NCI-H1092 treated with DMSO at 0.1 percent for 48 hours (cell line): ENCODE results near the gene SMOC2.

Experiments
- DNase-seq: peaks from one replicate; lab custom pipeline; 2025; lab: John Stamatoyannopoulos, UW

Gene SMOC2

GRCh38 chr6:168447700-168448099 lies 6.7 kb downstream of the SMOC2 start:
- no peak for DNase-seq

GRCh38 chr6:168448243-168448855 lies 7.4 kb downstream of the SMOC2 start:
- DNase-seq, result no peak

DNA sequence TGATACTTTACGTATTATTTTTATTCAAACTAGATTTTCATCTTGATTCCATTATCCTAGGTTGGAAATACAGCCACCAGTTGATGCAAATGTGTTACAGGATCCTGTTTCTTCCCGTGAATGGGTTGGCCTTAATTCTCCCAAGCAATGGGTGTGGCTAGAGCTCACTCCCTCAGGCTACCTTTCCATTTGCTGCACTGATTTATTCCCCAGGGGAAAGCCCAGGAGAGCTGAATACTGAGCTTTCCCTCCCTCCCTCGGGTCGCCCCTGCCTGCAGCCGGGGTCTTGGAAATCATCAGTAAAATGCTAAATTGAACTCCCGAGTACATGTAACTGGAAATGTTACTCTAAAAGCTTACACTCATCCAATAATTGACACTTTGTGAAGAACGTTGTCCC lies 9.9 kb downstream of the SMOC2 start:
- peak; percentile 58 for DNase-seq

- peak; percentile 61 for DNase-seq
Measured at GRCh38 chr6:168451805-168452517, 11.0 kb downstream of the SMOC2 start.

- no peak for DNase-seq
Measured at GRCh38 chr6:168452685-168453377, 11.8 kb downstream of the SMOC2 start.

DNA sequence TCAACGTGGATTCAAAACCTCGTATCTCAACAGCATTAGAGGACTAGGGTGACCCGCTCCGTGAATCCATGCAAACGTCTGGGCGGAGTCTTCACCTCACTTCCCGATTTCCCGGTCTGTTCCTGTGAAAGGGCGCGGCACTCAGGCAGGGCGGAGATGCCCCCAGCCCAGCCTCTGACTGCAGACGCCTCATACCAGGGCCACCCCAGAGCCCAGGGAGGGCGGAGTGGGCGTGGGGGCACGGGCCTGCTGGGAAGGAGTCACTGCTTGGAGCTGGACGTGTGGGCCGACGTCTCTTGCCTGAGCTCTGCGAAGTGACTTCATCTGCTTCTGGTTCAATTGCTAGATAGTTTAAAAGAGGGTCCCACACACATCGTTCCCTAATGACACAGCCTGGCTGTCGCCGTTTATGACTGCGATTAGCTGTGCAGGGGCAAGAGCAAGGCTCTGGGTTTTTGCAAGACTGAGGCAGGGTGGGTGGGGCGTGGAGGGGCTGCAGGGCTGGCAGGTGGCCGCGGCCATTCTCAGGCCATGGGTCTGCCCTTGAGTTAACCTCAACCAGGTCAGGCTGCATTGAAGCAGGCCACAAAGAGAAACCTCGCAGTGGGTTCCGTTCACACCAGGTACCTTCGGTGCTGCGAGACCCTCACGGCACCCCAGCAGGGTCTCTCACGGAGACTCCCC lies 15.0 kb downstream of the SMOC2 start:
- no peak for DNase-seq

DNA sequence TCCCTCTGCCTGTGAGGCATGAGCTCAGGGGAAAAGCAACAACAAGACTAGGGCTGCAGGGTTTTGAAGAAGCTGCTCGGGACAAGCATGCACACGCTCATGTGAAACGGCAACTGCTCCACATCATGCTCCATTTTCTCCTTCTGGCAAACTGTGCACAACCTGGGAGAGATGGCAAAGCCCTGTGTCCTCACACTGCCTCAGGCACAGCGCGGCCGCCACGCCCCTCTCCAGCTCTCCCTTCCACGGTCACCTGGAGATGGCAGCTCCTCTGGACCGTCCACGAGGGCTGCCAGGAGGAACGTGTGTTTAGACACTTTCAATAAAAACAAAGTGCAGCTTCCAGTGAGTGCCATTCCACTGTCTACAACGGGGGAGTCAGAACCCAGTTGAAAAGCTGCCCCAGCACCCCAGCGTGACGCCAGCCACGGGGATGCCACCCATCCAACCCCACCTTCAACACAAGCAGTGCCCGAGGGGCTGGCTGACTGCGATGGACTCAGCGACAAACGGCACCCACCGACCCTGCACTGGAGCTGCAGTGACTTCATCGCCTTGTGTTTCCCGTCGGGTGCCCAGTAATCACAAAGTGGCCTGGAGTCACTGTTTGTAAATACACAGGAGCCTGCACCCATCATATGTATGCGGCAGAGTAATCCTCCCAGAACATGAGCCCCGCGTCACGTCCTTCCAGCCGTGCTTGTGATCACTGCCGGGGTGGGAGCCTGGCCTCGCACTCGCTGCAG lies 16.1 kb downstream of the SMOC2 start:
- DNase-seq, result no peak

DNA sequence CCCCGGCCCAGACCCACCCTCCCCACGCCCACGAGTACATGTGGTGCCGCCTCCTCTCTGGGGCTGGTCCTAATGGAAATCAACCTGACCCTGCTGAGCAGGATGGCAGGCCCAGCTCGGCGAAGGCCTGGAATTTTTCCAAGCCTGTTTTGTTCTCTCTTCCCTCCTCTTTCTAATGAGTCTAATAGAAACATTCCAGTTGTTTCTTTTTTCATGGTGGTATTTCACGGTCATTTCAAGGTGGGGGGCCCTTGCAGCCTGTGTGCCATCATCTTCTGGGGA lies 16.6 kb downstream of the SMOC2 start:
- DNase-seq, result no peak

GRCh38 chr6:168458101-168458500 lies 17.1 kb downstream of the SMOC2 start:
- no peak for DNase-seq

GRCh38 chr6:168459572-168459971 lies 18.6 kb downstream of the SMOC2 start:
- DNase-seq, result no peak

DNA sequence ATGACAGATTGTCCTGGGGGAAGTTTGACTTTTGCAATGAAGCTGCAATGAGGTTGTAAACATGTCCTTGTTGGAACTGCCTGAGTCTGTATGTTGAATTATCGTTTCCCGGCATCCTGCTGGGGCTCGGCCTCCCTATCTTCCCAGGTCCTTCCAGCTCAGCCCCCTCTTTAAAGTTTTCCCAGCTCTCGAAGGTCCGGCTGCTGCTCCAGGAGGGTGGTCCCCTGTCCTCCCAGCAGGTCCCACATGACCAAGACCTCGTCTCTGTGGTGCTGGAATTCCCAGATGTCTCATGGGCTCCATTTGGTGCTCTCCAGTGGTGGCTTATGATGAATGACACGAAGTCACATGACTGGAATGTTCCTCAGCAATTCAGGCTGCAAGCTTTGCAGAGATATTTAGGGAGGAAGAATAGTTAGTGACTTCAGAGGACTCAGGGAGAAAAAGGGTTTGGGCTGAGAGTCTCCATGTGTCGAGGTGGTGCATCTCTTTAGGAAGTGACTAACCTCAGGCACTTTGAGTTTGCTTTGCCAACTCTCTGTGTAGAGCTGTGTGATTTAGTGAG lies 21.4 kb downstream of the SMOC2 start:
- DNase-seq, result no peak

DNA sequence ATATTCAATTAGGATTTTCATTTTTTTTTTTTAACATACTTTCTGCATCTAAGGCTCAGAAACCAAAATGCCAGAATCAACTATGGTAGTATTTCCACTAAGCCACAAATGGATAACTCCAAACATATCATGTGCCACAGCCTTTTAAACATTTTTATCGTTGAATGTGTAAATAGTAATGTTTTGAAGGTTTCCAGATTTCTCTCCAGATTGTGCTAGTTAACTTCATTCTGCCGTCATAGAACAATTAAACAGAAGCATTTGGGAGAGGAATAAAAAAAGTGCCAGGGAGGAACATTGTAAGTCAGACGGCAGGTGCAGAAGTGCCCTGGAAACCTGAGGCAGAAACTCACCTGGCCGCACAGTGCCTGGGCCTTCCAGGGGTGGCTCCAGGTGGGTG lies 23.6 kb downstream of the SMOC2 start:
- DNase-seq, result no peak

DNA sequence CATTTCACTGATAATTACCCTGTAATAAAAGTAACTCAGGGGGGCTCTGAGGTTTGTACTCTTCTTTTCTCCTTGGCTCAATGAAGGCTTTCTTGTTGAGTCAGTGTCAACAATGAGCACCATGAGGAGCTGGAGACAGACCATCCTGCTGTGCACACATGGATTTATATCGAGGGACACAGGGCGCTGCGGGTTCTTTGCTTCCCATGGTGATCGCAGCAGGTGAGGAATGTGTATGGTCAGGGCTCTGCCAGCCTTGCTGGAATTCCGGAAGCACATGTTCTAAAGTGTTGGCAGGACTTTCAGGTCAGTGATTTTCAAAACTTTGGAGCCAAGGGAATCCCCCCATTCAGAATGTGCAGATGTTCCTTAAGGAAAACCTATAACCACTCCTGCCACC lies 27.1 kb downstream of the SMOC2 start:
- DNase-seq, result no peak

DNA sequence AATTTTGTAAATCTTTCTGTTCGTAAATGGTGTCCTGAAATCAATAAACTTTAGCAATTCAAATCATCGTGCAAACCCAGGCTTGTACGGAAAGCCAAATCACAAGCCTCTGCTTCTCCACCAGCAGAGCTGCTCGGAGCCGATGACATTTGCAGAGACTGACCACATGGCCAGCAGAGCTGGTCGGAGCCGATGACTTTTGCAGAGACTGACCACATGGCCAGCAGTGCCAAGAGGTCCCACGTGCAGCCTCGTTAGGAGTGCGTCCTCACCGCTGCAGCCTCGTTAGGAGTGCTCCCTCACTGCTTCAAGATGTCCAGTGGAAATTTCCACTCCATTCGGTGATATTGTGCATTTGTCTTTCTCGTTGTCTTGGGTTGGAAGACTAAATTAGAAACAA lies 28.5 kb downstream of the SMOC2 start:
- DNase-seq, result no peak

DNA sequence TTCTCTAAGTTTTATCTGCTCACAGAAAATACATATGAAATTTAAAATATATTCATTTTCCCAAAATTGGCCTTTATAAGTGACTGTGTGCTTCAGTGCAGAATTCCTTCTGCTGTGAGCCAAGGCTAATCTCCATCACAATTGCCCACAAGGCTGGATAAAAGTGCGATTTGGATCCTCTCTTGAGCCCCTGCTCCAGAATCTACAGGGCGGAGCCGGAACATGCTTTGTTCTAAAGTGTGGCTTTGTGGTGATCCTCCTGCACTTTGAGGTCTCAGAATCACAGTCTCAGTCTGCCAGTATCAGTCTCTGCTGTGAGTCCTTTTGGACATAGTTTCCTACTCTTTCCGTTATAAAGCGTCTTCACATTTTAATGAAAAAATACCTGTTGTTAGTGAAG lies 28.9 kb downstream of the SMOC2 start:
- no peak for DNase-seq

- no peak for DNase-seq
Measured at GRCh38 chr6:168472363-168472762, 31.4 kb downstream of the SMOC2 start.

- DNase-seq, result no peak
Measured at GRCh38 chr6:168473197-168473596, 32.2 kb downstream of the SMOC2 start.

- DNase-seq, result no peak
Measured at GRCh38 chr6:168475188-168476013, 34.4 kb downstream of the SMOC2 start.

- no peak for DNase-seq
Measured at GRCh38 chr6:168479421-168479820, 38.4 kb downstream of the SMOC2 start.

GRCh38 chr6:168480481-168480880 lies 39.5 kb downstream of the SMOC2 start:
- DNase-seq, result no peak

DNA sequence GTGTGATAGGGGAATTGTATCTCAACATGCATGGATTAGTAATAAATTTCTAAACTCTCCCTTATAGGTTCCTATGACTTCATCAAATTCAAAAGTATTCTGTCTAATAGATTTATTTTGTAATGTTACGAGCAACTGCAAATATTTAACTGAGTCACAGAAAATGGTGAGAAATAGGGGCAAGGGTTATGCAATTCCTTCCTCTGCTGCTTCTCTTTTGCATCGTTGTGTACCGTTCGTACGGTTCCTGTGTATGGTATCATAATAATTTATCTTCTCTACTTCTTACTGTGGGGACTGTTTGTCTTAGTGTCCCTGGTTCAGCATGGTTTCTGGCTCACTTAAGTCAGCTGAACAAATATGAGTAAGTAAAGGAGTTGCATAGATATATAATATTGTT lies 44.8 kb downstream of the SMOC2 start:
- DNase-seq, result no peak
